PC-3 (cell line): ENCODE results near the gene CABLES1.

Experiments
- EZH2 ChIP-seq: fragments of 300-600 bp; sonication (generic); IDR thresholded peaks from one replicate; pipeline ENCODE4 v1.6.1; 2017; ENCODE audit warnings: antibody characterized with exemption, mild to moderate bottlenecking, low read length; ENCODE audit not compliant: unreplicated experiment
- TF ChIP-seq, protein P1 (sequence below): fragments of 300-600 bp; sonication (generic); conservative IDR thresholded peaks from 2 replicates; pipeline ENCODE4 v1.5.1; 2017; ENCODE audit warnings: antibody characterized with exemption, low read depth, mild to moderate bottlenecking, low read length

DNA sequence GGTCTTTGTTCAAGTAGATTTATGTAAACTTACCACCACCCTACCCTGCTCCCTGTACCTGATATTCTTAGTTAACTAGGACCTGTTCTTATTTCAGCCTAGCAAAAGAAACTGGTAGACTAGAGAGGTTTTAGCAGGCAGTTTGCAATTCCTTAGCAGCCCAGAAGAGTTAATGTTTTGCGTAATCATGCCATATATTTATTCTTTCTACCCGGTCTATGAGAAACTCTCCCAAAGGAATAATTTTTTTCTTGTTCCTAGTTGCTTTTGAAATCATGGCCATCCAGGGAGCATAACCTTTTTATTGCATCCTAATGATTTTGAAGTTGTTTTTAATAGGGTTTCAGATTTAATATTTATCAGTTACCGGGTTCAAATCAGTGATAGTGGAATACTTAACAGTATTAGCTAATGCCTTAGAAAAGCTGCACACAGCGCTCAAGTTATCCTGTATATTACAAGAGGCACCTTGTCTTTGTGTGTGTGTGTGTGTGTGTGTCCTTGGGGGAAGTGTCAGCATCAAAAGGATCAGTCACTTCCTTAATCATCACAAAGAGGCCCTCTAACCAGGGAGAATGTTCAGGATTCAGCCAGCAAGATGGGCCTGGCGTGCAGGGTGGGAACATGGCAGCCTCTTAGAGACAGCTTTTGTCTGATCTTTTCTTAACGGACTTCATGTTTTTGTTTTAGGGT, 52.9 kb downstream of the CABLES1 start:
- TF ChIP-seq, protein P1, sequence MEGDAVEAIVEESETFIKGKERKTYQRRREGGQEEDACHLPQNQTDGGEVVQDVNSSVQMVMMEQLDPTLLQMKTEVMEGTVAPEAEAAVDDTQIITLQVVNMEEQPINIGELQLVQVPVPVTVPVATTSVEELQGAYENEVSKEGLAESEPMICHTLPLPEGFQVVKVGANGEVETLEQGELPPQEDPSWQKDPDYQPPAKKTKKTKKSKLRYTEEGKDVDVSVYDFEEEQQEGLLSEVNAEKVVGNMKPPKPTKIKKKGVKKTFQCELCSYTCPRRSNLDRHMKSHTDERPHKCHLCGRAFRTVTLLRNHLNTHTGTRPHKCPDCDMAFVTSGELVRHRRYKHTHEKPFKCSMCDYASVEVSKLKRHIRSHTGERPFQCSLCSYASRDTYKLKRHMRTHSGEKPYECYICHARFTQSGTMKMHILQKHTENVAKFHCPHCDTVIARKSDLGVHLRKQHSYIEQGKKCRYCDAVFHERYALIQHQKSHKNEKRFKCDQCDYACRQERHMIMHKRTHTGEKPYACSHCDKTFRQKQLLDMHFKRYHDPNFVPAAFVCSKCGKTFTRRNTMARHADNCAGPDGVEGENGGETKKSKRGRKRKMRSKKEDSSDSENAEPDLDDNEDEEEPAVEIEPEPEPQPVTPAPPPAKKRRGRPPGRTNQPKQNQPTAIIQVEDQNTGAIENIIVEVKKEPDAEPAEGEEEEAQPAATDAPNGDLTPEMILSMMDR: no peak
- TF ChIP-seq EZH2: no peak
